Astrocyte of the cerebellum (primary cell): Measurements from ENCODE around the gene RIN2.

Experiments used
- DNase-seq: peaks from one replicate; pipeline ENCODE4 v3.0.0-alpha.2; 2011; ENCODE audit warnings: low read depth
- H3K4me3 ChIP-seq: 2 replicates; pipeline ENCODE4 v1.5.1; 2011; ENCODE audit warnings: mild to moderate bottlenecking, low read depth, low read length, moderate library complexity
- CTCF ChIP-seq: IDR thresholded peaks from 2 replicates; pipeline ENCODE4 v1.5.1; 2012; ENCODE audit warnings: low read length, low read depth, moderate library complexity, mild to moderate bottlenecking; ENCODE audit errors: missing control alignments
- in situ Hi-C: cut with HindIII; loops from 2 replicates; pipeline ENCODE4 v1.10.0; 2017; ENCODE audit warnings: low sequenced_read_pairs

The RIN2 gene

GRCh38 chr20:19758133-19758500, at the start of gene RIN2:
RIN2 (plus strand) TSS chr20:19758258; CDS start chr20:19889602, 131,344 bp downstream.
- no peak for TF ChIP-seq CTCF
- no peak for DNase-seq
- in situ Hi-C loops: no loop called here

GRCh38 chr20:19709635-19710335, 48.3 kb upstream of the RIN2 start:
- in situ Hi-C loops: no loop called here
- no peak for DNase-seq
- H3K4me3 ChIP-seq: no peak overlapping the region
- no peak for TF ChIP-seq CTCF

More at GRCh38 chr20:19758133-19758500, at the start of gene RIN2:
- peak within 1 kb of the TSS; percentile 85 for H3K4me3 ChIP-seq

GRCh38 chr20:19710336-19711120, 47.5 kb upstream of the RIN2 start:
- in situ Hi-C loops: no loop called here
- no peak for TF ChIP-seq CTCF
- peak; percentile 38 for DNase-seq
- H3K4me3 ChIP-seq: no peak overlapping the region

- no peak for TF ChIP-seq CTCF
- in situ Hi-C loops: no loop called here
Measured at GRCh38 chr20:19711126-19711525, 46.9 kb upstream of the RIN2 start.

GRCh38 chr20:19712721-19713260, 45.3 kb upstream of the RIN2 start:
- H3K4me3 ChIP-seq: no peak overlapping the region
- peak; percentile 8 for DNase-seq
- in situ Hi-C loops: no loop called here
- TF ChIP-seq CTCF: no peak

More at GRCh38 chr20:19711126-19711525, 46.9 kb upstream of the RIN2 start:
- no peak for DNase-seq
- H3K4me3 ChIP-seq: no peak overlapping the region

GRCh38 chr20:19713822-19714578, 44.1 kb upstream of the RIN2 start:
- no peak for DNase-seq
- in situ Hi-C loops: no loop called here
- H3K4me3 ChIP-seq: no peak overlapping the region
- no peak for TF ChIP-seq CTCF
